ENCODE results near the gene MTHFD2.
"Not testable (repeated sequence)": the region's sequence is repeated elsewhere in the genome, so short reads cannot be mapped to it uniquely, and the experiment has no call there.

MTHFD2 gene

GRCh38 chr2:74198461-74199274 lies at the start of gene MTHFD2:
MTHFD2 (plus strand) TSS chr2:74198615; CDS start chr2:74198642, 27 bp downstream.
- peak; percentile 94 for DNase-seq (ENCODE audit: low spot score)

- no peak for DNase-seq (ENCODE audit: low spot score)
Measured at GRCh38 chr2:74149247-74149525, 49.2 kb upstream of the MTHFD2 start.

GRCh38 chr2:74149570-74150319 lies 48.7 kb upstream of the MTHFD2 start:
- no peak for DNase-seq (ENCODE audit: low spot score)

GRCh38 chr2:74152954-74153353 lies 45.5 kb upstream of the MTHFD2 start:
- DNase-seq (ENCODE audit: low spot score), result no peak

GRCh38 chr2:74155830-74156229 lies 42.6 kb upstream of the MTHFD2 start:
- no peak for DNase-seq (ENCODE audit: low spot score)

GRCh38 chr2:74162951-74163350 lies 35.5 kb upstream of the MTHFD2 start:
- DNase-seq (ENCODE audit: low spot score), result no peak

GRCh38 chr2:74164761-74165160 lies 33.7 kb upstream of the MTHFD2 start:
- DNase-seq (ENCODE audit: low spot score), result no peak

- DNase-seq (ENCODE audit: low spot score), result no peak
Measured at GRCh38 chr2:74168739-74169138, 29.7 kb upstream of the MTHFD2 start.

GRCh38 chr2:74174909-74175308 lies 23.5 kb upstream of the MTHFD2 start:
- DNase-seq (ENCODE audit: low spot score), result no peak

GRCh38 chr2:74177696-74178095 lies 20.7 kb upstream of the MTHFD2 start:
- no peak for DNase-seq (ENCODE audit: low spot score)

GRCh38 chr2:74178211-74179062 lies 20.0 kb upstream of the MTHFD2 start, which contains the start of gene MOB1A:
MOB1A (minus strand) TSS chr2:74178879; CDS start chr2:74178674, 205 bp downstream.
- peak; percentile 98 for DNase-seq (ENCODE audit: low spot score)

- peak; percentile 48 for DNase-seq (ENCODE audit: low spot score)
Measured at GRCh38 chr2:74179063-74179865, 19.2 kb upstream of the MTHFD2 start.

- no peak for DNase-seq (ENCODE audit: low spot score)
Measured at GRCh38 chr2:74181739-74182138, 16.7 kb upstream of the MTHFD2 start.

GRCh38 chr2:74183878-74184277 lies 14.5 kb upstream of the MTHFD2 start:
- DNase-seq (ENCODE audit: low spot score), result no peak

- no peak for DNase-seq (ENCODE audit: low spot score)
Measured at GRCh38 chr2:74186038-74186437, 12.4 kb upstream of the MTHFD2 start.

- not testable (repeated sequence) for DNase-seq (ENCODE audit: low spot score)
Measured at GRCh38 chr2:74186706-74187105, 11.7 kb upstream of the MTHFD2 start.

GRCh38 chr2:74188018-74188601 lies 10.3 kb upstream of the MTHFD2 start:
- DNase-seq (ENCODE audit: low spot score), result no peak

GRCh38 chr2:74188696-74189095 lies 9.7 kb upstream of the MTHFD2 start:
- DNase-seq (ENCODE audit: low spot score), result no peak

GRCh38 chr2:74191596-74192380 lies 6.6 kb upstream of the MTHFD2 start:
- no peak for DNase-seq (ENCODE audit: low spot score)

- no peak for DNase-seq (ENCODE audit: low spot score)
Measured at GRCh38 chr2:74194799-74195198, 3.6 kb upstream of the MTHFD2 start.

All from ecto neural progenitor cell (in vitro differentiated cells).